Measurements from ENCODE around the gene RAB37.

- TF ChIP-seq CTCF (IDR thresholded peaks at IDR 0.05 in 4 of 5, conservative IDR thresholded peaks at IDR 0.05 in 1 of 5) (no peak), POLR2A (IDR thresholded peaks at IDR 0.05) (no peak)
Observed at GRCh38 chr17:74687886-74688285, 49.2 kb upstream of the RAB37 start.

Measured in gastrocnemius medialis (tissue), 4 donors.